ENCODE data around the gene SSBP2.

DNA sequence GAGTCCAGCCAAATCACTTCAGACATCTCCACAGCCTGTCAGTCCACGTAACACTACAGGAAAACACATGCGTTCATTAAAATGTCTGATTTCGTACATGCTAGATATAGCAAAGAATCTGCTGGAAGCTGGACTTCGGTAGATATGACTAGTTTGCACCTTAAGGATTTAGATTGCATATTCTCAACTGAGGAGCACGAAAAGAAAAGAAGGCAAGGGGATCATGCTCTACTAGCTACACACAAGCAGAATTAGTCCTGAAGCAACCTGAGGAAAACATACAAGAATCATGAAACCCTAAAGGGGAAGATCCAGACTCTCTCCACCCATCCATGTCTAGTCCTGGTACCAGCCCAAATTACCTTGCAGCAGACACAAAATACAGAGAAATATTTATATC lies 36.1 kb upstream of the SSBP2 start:
- TF ChIP-seq CTCF (conservative IDR thresholded peaks at IDR 0.05 in 1 of 2, IDR thresholded peaks at IDR 0.05 in 1 of 2; ENCODE audit: low read depth in 1 of 2, low read length in 2 of 2) (no peak), EZH2 (IDR thresholded peaks at IDR 0.05; ENCODE audit: low read length, missing control alignments) (no peak)
